HG03039 (cell line): Measurements from ENCODE around the gene PIP4K2A.
"Not testable (repeated sequence)": the region's sequence is repeated elsewhere in the genome, so short reads cannot be mapped to it uniquely, and the experiment has no call there.

Experiments
- ATAC-seq: cut with Tn5 transposase; IDR thresholded peaks from one replicate; pipeline ENCODE4 v1.9.1; 2021; ENCODE audit warnings: mild to moderate bottlenecking, moderate library complexity; ENCODE audit not compliant: unreplicated experiment

PIP4K2A gene

DNA sequence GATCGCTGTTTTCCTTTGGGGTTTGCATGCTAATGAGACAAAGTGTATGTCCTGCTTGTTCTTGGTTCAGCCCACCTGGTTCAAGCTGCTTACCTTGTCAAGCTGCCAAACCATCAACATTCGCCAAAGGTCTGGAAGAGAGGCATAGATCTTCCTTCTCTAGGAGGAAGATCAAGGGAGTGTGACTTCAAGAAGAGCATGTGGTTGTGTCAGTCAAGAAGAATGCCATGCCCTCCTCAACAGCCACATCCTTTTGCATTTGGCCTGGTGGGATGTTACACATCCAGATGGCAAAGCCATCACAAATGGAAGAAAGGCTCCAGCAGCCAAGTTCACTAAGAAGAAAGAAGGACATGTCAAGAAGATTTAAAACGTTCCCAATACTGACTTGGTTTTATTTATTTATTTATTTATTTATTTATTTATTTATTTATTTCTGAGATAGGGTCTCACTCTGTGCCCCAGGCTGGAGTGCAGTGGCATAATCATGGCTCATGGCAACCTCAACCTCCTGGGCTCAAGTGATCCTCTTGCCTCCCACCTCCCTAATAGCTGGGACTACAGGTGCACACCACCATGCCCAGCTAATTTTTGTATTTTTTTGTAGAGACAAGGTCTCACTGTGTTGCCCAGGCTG is 5.1 kb upstream of the PIP4K2A start:
- ATAC-seq: no peak

DNA sequence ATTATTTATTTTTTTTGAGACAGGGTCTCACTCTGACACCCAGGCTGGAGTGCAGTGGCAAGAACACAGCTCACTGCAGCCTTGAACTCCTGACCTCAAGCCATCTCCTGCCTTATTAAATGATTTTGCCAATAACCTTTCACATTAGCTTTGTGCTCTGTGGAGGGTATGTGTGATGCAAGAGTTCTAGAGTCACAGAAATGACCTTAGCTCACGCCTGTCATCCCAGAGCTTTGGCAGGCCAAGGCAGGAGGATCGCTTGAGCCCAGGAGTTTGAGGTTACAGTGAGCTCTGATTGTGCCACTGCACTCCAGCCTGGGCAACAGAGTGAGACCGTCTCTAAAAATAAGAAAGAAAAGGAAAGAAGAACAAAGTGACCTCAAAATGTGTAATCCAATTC is 4.3 kb upstream of the PIP4K2A start:
- not testable (repeated sequence) for ATAC-seq

DNA sequence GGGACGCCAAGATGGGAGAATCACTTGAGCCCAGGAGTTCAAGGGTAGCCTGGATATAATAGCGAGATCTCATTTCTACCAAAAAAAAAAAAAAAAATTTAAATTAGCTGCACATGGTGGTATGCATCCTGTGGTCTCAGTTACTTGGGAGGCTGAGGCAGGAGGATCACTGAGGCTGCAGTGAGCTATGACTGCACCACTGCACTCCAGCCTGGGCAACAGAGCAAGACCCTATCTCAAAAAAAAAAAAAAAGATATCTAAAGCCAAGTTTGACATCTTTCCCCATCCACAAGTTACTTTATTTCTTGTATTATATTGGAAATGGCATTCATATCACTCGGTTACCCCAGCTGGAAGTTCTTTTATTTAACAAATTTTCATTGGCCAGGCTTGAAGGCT is 3.4 kb upstream of the PIP4K2A start:
- ATAC-seq: no peak

DNA sequence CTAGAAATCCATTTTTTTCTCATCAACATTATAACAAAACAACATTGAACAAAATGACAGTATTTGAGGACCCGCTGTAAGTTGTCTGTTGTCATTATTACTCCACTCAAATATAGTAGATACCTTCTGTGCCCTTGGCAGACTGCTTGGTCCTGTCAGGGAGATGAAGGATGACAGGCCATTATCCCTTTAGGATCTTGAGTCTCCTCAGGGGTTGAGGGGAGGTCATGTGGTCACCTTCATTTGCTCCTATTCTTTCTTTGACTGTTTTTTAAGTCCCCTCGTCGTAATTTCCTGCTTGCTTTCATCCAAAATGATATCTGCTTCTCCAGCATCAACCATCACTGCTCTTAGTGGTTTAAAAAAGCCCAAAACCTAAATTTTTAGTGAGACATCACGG is 2.6 kb upstream of the PIP4K2A start:
- ATAC-seq: no peak

DNA sequence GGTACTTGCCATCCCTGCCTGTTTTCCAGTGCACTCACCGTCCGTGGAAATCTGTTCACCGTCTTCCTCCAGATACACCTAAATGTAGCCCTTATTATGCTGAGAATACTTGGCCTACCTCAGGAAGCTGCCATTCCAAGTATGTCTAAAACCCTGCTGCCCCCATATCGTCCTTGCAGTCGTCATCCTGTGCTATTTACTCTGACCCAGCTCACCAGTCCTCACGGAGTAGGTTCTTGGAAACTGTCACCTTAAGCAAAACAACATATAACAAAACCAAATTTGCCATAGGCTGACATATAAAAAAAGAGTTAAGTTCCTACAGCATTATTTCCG is 880 bp upstream of the PIP4K2A start:
- ATAC-seq: no peak

DNA sequence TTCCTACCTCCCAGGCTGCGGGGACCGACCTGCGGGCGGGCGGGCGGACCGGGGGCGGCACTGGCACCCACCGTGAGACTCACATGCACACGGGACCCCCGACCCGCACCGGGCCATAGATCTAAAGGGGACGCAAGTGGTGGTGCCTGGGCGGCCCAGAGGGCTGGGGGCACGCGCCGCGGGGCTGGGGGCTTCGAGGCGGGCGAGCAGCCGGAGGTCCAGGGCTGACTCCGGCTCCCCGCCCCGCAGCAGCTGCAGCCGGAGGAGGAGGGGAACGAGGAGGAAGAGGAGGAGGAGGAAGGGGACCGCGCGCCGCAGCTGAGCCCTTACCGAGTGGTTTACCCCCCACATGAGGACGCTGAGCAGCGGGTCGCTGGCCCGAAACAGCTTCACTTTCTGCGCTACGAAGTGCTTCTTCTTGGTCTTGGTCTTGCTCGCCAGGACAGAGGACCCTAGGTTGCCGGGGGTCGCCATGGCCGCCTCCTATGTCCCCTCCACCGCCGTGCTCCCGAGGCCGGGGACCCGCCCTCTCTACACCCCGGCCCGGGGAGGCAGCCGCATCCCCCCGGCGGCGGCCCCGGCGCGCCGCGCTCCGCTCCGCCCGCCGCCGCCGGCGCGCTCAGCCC is 412 bp downstream of the PIP4K2A start:
- ATAC-seq: peak; percentile 14

DNA sequence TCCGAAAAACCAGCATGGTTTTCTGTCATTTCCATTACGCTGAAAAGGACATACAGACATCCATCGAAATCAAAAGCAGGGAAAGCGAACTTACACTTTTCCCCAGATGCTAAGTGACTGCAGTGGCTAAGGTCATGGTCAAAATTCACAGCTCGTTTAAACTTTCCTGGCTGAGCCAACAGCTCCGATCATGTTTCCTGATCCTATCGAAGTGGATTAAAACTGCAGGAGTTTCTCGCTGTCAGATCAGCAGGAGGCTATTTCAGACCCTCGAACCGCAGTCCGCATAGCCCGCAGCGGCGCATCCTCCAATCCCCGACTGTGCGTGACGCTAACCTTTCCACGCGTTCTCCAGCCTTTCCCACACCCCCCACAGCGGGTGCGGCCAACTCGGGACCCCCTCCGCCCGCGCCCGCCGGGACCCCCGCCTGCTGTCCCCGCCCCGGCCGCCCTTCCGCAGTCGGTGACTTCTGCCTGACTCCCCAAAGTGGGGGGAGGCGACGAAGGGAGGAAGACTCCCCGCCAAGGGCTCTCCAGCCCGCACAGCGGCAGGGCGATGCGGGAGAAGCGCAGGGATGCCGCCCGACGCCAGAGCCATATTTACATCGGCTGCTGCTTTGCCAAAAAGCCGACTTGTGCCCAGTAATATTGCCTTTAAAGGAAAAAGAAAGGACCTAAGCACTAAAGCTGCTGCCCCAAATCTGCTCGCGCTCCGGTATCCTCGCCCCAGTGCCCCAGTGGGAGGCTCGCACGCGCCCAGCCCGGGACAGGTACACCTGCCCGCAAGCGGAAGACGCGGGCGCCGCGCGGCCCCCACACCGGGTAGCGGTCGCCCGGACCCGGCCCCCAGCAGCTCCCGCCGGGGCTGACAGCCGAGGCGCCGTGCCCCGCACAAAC is 1.2 kb downstream of the PIP4K2A start:
- ATAC-seq: no peak

DNA sequence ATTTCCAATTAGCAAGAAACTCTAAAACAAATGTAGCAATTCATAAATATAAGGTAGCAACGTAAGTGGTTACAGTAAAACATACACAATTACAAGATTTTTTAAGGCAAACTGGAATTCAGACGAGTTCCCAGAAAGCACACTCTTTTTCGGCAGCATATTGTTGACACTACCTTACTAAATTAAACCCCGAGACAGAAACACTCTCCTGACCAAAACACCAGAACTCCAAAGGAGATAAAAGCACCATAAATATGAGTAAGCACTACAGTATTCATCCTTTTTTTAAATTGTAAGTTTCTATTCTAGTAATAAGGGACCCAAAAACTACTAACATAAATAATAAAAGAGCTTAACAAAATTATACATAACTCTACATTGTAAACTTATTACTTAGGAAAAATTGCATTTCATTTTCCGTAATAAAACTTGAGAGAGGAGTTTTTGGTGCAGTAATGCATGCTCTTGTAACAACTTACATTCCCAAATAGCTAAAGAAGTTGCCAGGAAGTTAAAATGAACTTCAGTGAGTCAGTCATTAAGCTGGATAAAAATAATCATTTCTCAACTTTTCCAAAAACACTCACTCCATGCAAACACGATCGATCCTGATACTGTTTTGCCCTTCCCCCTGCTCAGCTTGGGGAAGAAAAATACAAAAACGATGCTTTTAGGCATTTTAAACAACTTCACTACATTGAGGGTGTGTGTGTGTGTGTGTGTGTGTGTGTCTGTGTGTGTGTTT is 2.0 kb downstream of the PIP4K2A start:
- no peak for ATAC-seq

DNA sequence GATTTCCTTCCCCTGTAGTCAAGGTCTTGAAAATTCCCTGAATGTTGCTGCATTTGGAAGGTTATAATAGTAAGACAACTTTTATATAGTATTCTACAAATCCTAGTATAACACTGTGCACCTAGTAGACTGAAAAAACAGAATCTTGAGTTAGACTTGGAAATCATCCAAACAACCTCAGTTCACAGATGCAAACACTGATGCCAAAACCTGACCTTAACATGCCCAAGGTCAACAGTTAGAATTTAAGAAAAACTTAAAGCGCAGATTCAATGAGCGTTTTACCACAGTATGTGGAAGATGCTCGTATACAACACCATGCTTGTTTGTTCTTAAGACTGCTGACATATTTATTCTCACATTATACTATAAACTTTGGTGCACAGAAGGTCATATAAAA is 3.0 kb downstream of the PIP4K2A start:
- ATAC-seq: no peak

DNA sequence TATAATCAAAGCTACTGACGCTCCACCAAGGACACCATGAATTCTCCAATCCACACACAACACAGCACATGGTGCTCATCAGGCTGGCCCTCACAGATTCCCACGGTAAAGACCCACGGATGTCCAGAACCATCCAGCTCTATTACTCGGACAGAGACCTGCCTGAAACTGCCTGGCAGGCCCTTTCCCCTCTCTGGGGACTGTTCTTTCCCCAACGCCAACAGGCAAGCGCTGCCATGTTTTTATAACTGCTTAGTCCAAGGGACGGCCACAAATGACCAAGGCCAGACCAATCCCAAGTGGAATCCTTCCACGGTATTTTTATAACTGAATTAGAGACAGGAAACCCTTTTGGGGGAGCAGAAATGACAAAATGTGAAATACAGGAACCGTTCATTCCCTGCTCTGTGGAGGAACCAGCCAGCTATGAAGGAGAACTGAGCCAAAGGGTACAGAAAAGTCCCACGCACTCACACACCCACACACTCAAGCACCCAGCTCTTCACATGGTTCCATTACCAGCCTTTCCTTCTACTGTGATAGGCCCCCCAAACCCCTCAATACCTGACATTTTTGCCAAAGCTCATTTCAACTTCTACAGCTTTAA is 4.1 kb downstream of the PIP4K2A start:
- no peak for ATAC-seq

DNA sequence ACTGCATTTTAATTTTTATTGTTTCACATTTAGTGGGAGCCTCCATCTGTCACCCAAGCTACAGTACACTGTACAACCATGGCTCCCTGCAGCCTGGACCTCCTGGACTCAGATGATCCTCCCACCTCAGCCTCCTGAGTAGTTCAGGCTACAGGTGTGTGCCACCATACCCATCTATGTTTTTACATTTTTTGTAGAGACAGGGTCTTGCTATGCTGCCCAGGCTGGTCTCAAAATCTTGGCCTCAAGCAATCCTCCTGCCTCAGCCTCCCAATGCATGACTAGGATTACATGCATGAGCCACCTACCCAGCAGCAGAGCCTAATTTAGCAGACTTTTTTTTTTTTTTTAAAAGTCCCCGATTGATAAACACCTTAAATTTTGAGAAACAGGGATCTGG is 5.6 kb downstream of the PIP4K2A start:
- ATAC-seq: no peak

DNA sequence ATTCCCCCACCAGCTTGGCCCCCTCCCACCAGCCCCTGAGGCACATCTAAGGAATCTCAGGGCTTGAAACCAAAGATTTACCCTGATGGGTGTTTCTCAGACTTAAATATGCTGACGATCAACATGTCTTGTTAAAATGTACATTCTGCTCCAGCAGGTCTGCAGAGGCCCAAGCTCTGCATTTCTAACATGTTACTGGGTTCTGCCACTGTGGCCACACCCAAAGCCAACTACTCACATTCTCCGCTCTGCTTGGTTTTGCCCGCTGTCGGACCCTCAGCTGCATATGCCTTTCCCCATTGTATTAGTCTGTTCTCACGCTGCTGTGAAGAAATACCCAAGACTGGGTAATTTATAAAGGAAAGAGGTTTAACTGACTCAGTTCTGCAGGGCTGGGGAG is 8.9 kb downstream of the PIP4K2A start:
- no peak for ATAC-seq

DNA sequence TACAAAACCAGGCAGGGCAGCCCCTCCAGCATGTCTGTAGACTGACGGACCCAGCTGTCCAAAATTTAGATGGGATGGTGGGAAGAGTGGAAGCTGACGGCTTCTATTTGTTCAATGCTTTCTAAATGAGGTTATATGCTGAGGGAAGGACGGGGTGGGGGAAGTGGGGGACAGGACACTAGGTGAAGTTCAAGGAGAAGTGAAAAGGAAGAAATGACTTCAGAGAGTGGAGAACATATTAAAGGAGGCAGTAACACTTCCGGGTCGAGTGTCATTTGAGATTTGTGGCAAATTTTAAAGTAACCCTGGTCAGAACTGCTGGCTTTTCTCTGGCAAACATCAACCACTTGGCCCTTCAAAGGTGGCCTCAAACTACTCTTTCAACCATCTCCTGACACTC is 9.4 kb downstream of the PIP4K2A start:
- ATAC-seq: no peak

DNA sequence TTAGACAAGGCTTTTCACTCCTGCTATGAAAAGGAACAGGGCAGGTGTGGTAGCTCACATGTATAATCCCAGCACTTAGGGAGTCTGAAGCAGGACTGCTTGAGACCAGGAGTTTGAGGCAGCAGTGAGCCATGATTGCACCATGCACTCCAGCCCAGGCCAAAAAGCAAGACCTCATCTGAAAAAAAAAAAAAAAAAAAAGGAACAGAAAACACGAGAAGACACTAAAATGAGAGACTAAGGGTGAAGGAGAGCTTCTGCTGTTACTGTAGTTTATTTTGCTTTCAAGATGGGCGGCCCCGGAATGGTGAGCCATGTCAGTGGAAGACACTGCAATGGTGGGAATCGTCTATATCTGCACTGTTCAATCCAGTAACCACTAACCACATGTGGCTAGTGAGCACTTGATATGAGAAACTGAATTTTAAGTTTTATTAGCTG is 9.9 kb downstream of the PIP4K2A start:
- no peak for ATAC-seq

DNA sequence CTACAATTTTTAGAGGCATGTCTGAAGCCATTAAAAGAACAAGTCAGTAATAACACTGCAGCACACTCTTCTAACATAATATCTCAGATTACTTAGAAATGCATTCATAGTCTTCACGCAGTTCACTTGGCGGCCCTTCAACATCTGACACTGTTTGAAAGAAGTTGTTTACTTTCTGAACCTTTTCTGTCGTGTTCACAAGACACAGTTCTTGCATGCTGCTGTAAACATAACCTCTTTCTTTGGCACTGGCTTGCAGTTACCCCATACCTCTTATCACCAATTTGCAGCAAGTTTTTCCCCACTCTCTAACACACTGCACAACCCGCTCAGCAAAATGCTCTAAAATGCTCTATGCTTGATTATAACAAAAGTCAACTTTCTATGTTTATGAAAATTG is 12.0 kb downstream of the PIP4K2A start:
- no peak for ATAC-seq

DNA sequence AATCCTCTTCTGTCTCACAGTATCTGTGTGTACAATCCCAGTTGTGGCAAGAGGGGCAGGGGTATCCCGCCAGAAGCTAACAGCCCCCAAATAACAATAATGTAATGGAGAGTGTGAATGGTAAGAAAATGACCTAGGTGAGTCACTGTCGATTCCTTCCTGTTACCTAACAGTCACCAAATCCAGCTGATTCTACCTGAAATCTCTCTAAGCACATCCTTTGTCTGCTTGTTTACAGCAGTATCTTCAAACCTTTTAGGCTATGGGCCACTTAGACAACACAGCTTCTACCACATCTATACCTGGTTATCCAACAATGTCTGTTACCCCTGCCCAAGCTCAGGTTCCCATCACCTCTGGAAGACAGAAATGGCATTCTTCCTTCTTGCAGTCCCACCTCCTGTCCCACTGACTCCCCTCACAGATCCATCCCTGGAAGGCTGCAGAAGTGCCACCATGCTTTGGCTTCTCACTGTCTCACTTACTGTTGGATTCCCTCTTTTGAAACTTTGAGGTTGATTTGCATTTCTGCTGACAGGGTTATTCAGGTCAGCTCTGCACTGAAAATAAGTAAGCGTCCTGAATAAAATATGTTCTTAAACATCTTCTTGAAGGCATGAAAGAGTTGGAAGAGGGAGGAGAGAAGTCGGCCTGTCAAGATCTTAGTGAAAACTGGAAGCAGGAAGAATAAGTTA is 13.1 kb downstream of the PIP4K2A start:
- no peak for ATAC-seq

DNA sequence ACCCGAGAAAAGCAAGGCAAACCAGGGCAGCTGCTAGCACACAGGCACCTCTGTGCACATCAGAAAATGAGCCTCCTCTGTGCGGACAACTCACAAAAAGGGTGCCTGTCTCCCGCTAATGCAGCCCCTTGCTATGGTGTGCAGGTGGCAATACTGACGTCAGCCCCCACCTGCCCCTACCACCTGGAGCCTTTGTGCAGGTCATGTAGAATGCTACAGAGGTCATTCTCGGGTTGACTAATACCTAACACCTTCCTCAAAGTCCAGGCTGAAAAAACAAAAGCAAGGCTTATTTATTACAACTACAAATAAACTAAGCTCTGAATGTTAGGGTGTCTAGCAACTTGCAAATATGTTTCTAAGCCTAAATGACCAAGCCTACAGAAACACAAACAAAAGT is 13.9 kb downstream of the PIP4K2A start:
- ATAC-seq: peak; percentile 38

DNA sequence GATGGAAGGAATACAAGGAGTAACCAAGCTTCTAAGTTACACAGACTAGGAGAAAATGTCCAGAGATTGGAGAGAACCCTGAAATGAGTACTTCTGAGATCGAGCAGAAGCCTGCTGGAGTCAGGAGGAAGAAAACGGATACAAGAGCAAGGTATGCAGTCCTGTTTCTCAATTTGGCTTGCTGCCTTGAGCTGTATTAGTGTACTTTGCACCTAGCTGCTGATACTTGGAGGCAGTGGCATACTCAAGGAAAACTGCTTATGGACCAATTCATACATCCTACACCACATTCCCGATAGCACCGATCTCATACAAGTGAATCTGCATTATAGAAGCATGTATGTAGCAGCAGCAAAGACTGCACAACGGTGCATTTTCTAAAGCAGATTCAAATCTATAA is 14.4 kb downstream of the PIP4K2A start:
- no peak for ATAC-seq

DNA sequence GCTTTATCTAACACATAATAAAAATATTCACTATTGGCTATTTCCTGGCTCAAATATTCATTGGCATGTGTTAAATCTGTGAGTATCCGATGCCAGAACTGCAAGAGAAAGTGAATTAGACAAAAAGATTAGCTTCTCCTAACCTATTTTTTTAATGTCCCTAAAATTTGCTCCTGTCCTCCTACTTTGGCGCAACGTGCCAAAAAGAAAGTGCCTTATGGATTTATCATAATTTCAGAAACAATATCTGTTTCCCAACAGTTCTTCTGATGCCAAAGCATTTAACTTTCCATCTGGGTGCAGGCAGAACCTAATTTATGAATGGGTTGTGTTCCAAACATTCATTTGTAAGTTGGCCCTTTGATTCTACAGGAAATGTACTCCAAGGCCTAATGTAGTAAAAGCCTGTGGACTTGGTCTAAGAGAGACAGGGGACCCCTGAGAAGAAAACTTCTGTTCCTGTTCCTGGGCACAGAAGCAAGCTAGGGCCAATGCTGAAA is 15.4 kb downstream of the PIP4K2A start:
- ATAC-seq: no peak

DNA sequence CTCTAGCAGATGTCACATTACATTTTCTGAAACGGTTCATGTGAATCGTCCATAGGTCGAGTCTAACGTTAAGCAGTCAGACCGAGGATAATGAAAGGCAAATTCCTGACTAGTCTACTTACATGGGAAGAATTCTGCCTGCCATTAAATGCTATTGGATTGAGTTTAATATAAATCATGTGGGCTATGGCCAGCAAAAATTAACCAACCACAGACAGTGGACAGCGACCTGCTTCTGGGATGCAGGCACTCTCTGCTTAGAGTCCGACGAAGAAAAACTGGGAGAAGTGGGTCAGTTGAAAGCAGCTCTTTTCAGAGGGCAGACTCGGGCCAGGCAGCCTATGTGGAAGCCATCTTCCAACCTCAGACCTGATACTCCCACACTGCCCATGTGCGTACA is 16.6 kb downstream of the PIP4K2A start:
- no peak for ATAC-seq
